ENCODE data around the gene KRT74.

DNA sequence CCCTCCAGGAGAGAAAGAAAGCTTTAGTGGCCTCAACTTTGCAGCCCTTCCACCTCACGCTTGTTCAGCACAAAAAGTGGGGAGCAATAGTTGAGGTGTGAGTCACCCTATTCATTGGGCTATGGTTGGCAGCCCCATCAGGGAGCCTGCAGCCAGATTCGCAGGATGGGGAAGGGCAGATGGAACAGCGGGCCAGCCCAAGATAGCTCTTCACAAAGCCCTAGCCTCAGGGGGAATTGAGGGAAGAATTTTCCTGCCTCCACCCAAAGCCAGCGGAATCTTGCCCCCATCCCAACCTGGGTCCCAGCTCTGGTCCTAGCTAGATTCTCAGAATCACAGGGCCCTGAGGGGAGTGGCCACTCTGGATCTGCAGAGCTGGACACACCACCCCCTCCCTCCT lies 49.8 kb downstream of the KRT74 start:
- no peak for TF ChIP-seq XRCC4 (IDR thresholded peaks at IDR 0.05; ENCODE audit: extremely low read depth, insufficient read depth, insufficient read length)
- TF ChIP-seq POLR2A (conservative IDR thresholded peaks at IDR 0.05): no peak
- TF ChIP-seq, protein P1, sequence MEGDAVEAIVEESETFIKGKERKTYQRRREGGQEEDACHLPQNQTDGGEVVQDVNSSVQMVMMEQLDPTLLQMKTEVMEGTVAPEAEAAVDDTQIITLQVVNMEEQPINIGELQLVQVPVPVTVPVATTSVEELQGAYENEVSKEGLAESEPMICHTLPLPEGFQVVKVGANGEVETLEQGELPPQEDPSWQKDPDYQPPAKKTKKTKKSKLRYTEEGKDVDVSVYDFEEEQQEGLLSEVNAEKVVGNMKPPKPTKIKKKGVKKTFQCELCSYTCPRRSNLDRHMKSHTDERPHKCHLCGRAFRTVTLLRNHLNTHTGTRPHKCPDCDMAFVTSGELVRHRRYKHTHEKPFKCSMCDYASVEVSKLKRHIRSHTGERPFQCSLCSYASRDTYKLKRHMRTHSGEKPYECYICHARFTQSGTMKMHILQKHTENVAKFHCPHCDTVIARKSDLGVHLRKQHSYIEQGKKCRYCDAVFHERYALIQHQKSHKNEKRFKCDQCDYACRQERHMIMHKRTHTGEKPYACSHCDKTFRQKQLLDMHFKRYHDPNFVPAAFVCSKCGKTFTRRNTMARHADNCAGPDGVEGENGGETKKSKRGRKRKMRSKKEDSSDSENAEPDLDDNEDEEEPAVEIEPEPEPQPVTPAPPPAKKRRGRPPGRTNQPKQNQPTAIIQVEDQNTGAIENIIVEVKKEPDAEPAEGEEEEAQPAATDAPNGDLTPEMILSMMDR (IDR thresholded peaks at IDR 0.05 in 2 of 3, conservative IDR thresholded peaks at IDR 0.05 in 1 of 3; ENCODE audit: insufficient read depth in 2 of 3, low read depth in 1 of 3, low read length in 3 of 3): no peak
- no peak for TF ChIP-seq JUND (IDR thresholded peaks at IDR 0.05; ENCODE audit: borderline replicate concordance, low read depth, low read length)
- TF ChIP-seq JUND (tag; IDR thresholded peaks at IDR 0.05; ENCODE audit: borderline replicate concordance, low read depth, low read length): no peak
- TF ChIP-seq, protein P2, sequence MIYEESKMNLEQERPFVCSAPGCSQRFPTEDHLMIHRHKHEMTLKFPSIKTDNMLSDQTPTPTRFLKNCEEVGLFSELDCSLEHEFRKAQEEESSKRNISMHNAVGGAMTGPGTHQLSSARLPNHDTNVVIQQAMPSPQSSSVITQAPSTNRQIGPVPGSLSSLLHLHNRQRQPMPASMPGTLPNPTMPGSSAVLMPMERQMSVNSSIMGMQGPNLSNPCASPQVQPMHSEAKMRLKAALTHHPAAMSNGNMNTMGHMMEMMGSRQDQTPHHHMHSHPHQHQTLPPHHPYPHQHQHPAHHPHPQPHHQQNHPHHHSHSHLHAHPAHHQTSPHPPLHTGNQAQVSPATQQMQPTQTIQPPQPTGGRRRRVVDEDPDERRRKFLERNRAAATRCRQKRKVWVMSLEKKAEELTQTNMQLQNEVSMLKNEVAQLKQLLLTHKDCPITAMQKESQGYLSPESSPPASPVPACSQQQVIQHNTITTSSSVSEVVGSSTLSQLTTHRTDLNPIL (CRISPR knock-in tag; IDR thresholded peaks at IDR 0.05): no peak
- no peak for TF ChIP-seq PML (IDR thresholded peaks at IDR 0.05; ENCODE audit: low read length)
- TF ChIP-seq, protein P3, sequence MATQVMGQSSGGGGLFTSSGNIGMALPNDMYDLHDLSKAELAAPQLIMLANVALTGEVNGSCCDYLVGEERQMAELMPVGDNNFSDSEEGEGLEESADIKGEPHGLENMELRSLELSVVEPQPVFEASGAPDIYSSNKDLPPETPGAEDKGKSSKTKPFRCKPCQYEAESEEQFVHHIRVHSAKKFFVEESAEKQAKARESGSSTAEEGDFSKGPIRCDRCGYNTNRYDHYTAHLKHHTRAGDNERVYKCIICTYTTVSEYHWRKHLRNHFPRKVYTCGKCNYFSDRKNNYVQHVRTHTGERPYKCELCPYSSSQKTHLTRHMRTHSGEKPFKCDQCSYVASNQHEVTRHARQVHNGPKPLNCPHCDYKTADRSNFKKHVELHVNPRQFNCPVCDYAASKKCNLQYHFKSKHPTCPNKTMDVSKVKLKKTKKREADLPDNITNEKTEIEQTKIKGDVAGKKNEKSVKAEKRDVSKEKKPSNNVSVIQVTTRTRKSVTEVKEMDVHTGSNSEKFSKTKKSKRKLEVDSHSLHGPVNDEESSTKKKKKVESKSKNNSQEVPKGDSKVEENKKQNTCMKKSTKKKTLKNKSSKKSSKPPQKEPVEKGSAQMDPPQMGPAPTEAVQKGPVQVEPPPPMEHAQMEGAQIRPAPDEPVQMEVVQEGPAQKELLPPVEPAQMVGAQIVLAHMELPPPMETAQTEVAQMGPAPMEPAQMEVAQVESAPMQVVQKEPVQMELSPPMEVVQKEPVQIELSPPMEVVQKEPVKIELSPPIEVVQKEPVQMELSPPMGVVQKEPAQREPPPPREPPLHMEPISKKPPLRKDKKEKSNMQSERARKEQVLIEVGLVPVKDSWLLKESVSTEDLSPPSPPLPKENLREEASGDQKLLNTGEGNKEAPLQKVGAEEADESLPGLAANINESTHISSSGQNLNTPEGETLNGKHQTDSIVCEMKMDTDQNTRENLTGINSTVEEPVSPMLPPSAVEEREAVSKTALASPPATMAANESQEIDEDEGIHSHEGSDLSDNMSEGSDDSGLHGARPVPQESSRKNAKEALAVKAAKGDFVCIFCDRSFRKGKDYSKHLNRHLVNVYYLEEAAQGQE (IDR thresholded peaks at IDR 0.05; ENCODE audit: borderline replicate concordance): no peak
- TF ChIP-seq, protein P3 (CRISPR knock-in tag; IDR thresholded peaks at IDR 0.05; ENCODE audit: low read depth): no peak
- no peak for TF ChIP-seq IRF2 (CRISPR knock-in tag; IDR thresholded peaks at IDR 0.05)
